Activated naive CD4-positive, alpha-beta T cell treated with anti-CD3 and anti-CD28 coated beads, Interleukin-2, amount 50 U/mL, for 16 hours (primary cell): ENCODE measurements around the gene PCP2.
A peak's percentile ranks its signal among the peaks of the same experiment; 100 is the strongest.

ENCODE experiments used
- DNase-seq: peaks from one replicate; pipeline ENCODE4 v3.0.0-alpha.2; 2020

Gene PCP2

GRCh38 chr19:7633698-7634097, at the start of gene PCP2:
Gene PCP2, minus strand, starts transcription at chr19:7633719. Its CDS starts 262 bp downstream, at chr19:7633457.
- DNase-seq, result no peak

- no peak for DNase-seq
Observed at GRCh38 chr19:7682175-7682855, 48.8 kb upstream of the PCP2 start.

GRCh38 chr19:7681340-7682174, 48.0 kb upstream of the PCP2 start:
- peak; percentile 88 for DNase-seq

- peak; percentile 87 for DNase-seq
Observed at GRCh38 chr19:7680606-7681339, 47.3 kb upstream of the PCP2 start, which contains the start of gene TRAPPC5. Gene TRAPPC5, plus strand, starts transcription at chr19:7680833. Its CDS starts 1,421 bp downstream, at chr19:7682254.

GRCh38 chr19:7679771-7680605, 46.5 kb upstream of the PCP2 start:
- DNase-seq, result no peak

- DNase-seq, result peak; percentile 77
Observed at GRCh38 chr19:7678971-7679751, 45.6 kb upstream of the PCP2 start.

- DNase-seq, result no peak
Observed at GRCh38 chr19:7677669-7678311, 44.3 kb upstream of the PCP2 start.

- DNase-seq, result no peak
Observed at GRCh38 chr19:7676854-7677253, 43.3 kb upstream of the PCP2 start, which contains the start of gene MCEMP1. Gene MCEMP1, plus strand, starts transcription at chr19:7677090. Its CDS starts 31 bp downstream, at chr19:7677121.

GRCh38 chr19:7676376-7676775, 42.9 kb upstream of the PCP2 start:
- no peak for DNase-seq

- DNase-seq, result peak; percentile 31
Observed at GRCh38 chr19:7674010-7675005, 40.8 kb upstream of the PCP2 start.

- no peak for DNase-seq
Observed at GRCh38 chr19:7672522-7672921, 39.0 kb upstream of the PCP2 start.

GRCh38 chr19:7670790-7671189, 37.3 kb upstream of the PCP2 start:
- no peak for DNase-seq

GRCh38 chr19:7670150-7670783, 36.7 kb upstream of the PCP2 start:
- peak; percentile 42 for DNase-seq

- no peak for DNase-seq
Observed at GRCh38 chr19:7669641-7670040, 36.1 kb upstream of the PCP2 start.

- no peak for DNase-seq
Observed at GRCh38 chr19:7668842-7669241, 35.3 kb upstream of the PCP2 start, which contains the start of gene RETN. Gene RETN, plus strand, starts transcription at chr19:7669049. Its CDS starts 278 bp downstream, at chr19:7669327.

GRCh38 chr19:7665076-7665475, 31.6 kb upstream of the PCP2 start:
- DNase-seq, result no peak

- no peak for DNase-seq
Observed at GRCh38 chr19:7663706-7664105, 30.2 kb upstream of the PCP2 start.

- DNase-seq, result no peak
Observed at GRCh38 chr19:7662657-7663056, 29.1 kb upstream of the PCP2 start.
